ACC112 (cell line): Measurements from ENCODE around the gene PFAS.

Experiments used
- H2AFZ ChIP-seq: fragments of 200-600 bp; sonication (generic); one replicate; pipeline ENCODE4 v1.6.0; 2017; ENCODE audit warnings: antibody characterized with exemption, low read length; ENCODE audit not compliant: unreplicated experiment
- H3K27ac ChIP-seq: fragments of 200-600 bp; sonication (generic); 2 replicates; pipeline ENCODE4 v1.5.1; 2014; ENCODE audit warnings: low read depth, mild to moderate bottlenecking, antibody characterized with exemption, low read length, moderate library complexity
- H3K27me3 ChIP-seq: fragments of 200-600 bp; sonication (generic); 2 replicates; pipeline ENCODE4 v1.6.1; 2014; ENCODE audit warnings: mild to moderate bottlenecking, antibody characterized with exemption, low read length, moderate library complexity, mixed read lengths; ENCODE audit not compliant: insufficient read depth
- H3K36me3 ChIP-seq: fragments of 200-600 bp; sonication (generic); 2 replicates; pipeline ENCODE4 v1.6.1; 2016; ENCODE audit warnings: mild to moderate bottlenecking, antibody characterized with exemption, low read length, moderate library complexity, mixed read lengths; ENCODE audit not compliant: insufficient read depth
- H3K4me1 ChIP-seq: fragments of 200-600 bp; sonication (generic); one replicate; pipeline ENCODE4 v1.6.1; 2016; ENCODE audit warnings: low read length, mixed read lengths; ENCODE audit not compliant: insufficient read depth, unreplicated experiment, control insufficient read depth
- H3K4me3 ChIP-seq: fragments of 200-600 bp; sonication (generic); 2 replicates; pipeline ENCODE4 v1.5.1; 2014; ENCODE audit warnings: mild to moderate bottlenecking, low read depth, low read length
- H3K79me2 ChIP-seq: fragments of 200-600 bp; sonication (generic); one replicate; pipeline ENCODE4 v1.6.0; 2016; ENCODE audit warnings: low read length; ENCODE audit not compliant: control insufficient read depth, unreplicated experiment, insufficient read depth

Gene PFAS

DNA sequence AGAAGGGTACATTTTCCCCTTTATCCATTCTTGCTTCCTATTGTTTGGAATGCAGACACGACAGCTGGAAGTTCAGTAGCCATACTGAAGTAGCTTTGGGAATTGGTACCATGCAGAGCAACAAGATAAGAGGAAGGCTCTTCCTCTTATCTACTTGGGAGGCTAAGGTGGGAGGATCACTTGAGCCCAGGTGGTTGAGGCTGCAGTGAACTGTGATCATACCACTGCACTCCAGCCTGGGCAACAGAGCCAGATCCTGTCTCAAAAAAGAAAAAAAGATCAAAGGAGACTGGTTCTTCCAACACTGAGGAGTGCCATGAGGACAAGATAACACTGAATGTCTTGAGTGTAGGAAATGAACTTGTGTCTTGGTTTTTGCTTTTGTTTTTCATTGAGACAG, 23.3 kb downstream of the PFAS start:
- H3K4me3 ChIP-seq = no peak overlapping the region
- H3K79me2 ChIP-seq = no peaks in the 10 kb centered on the region
- H3K27ac ChIP-seq = no peak overlapping the region
- no peaks in the 10 kb centered on the region for H3K4me1 ChIP-seq
- H2AFZ ChIP-seq = no peak overlapping the region
- no peaks in the 10 kb centered on the region; the same call in 1 of the 2 replicates for H3K36me3 ChIP-seq
- H3K27me3 ChIP-seq = no peaks in the 10 kb centered on the region

GRCh38 chr17:8273884-8274444, 24.9 kb downstream of the PFAS start:
- Histone ChIP-seq H3K4me3 (no peak overlapping the region), H2AFZ (no peak overlapping the region), H3K27me3 (no peaks in the 10 kb centered on the region), H3K79me2 (no peaks in the 10 kb centered on the region), H3K36me3 (no peaks in the 10 kb centered on the region; the same call in 1 of the 2 replicates), H3K4me1 (no peaks in the 10 kb centered on the region), H3K27ac (no peak overlapping the region)

GRCh38 chr17:8274816-8275215, 25.7 kb downstream of the PFAS start:
- H3K79me2 ChIP-seq = no peaks in the 10 kb centered on the region
- no peak overlapping the region for H2AFZ ChIP-seq
- H3K27ac ChIP-seq = no peak overlapping the region
- no peaks in the 10 kb centered on the region for H3K36me3 ChIP-seq
- no peak overlapping the region for H3K4me3 ChIP-seq
- no peaks in the 10 kb centered on the region for H3K4me1 ChIP-seq
- no peaks in the 10 kb centered on the region for H3K27me3 ChIP-seq

DNA sequence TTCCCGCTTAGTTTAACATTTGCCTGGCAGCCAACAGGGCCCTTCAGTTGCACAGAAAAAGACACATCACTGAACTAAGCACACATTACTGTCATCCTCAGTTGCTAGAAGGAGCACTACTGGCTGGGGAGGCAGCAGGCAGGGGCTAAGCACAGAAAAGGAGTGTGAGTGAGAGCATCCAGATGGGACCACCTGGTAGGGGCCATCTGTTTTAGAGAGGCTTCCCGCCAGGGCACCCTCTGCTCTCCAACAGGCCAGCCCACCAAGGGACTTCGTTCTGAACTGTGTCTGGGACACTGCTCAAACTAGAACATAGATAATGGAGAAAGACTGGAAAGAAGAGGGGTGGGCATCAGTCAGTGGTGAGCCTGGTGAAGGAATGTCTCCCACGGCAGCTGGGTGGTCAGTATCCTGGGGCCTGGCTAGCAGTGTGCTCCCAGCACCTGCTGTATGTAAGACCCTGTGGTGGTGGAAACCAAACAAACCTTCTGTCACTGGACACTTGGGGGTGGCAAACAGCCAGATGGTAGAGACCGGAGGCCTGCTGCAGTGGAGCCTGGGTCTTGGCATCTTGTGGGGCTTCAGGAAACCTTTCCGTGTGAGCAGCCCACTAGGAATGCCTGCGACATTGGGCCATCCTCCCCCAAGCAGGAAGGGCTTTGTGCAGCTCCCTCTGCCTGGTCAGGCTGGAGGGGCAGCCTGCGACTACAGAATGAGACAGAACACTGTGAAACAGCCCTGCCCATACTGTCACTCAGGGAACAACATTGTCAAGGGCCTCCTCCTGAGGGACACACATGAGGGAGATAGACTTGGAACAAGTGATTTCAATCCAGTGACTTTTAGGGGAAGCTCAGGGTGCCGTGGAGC, 26.6 kb downstream of the PFAS start:
- Histone ChIP-seq H3K36me3 (no peaks in the 10 kb centered on the region), H3K4me1 (peaks cover 1% of the 10 kb centered on the region), H2AFZ (no peak overlapping the region), H3K79me2 (no peaks in the 10 kb centered on the region), H3K27ac (no peak overlapping the region), H3K4me3 (no peak overlapping the region), H3K27me3 (no peaks in the 10 kb centered on the region)

DNA sequence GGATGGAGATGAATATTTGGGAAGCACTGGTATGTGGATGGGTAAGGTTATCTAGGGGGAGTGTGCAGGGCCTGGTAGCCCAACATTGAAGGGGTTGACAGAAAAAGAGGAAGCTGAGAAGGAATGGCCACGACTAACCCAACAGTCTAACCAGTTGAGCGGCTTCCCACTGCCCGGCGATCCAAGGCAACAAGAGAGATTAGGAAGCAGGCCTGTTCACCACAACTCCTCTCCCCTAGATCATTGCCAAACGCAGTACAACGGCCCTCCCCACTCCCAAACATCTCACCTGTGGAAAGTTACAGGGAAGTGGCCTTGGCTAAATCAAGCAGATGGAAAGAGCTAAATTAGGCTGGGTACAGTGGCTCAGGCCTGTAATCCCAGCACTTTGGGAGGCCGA, 28.2 kb downstream of the PFAS start:
- Histone ChIP-seq H3K36me3 (no peaks in the 10 kb centered on the region), H2AFZ (no peak overlapping the region), H3K27ac (no peak overlapping the region), H3K79me2 (no peaks in the 10 kb centered on the region), H3K4me3 (no peak overlapping the region), H3K27me3 (no peaks in the 10 kb centered on the region), H3K4me1 (peaks cover 8% of the 10 kb centered on the region)

GRCh38 chr17:8282345-8282744, 33.3 kb downstream of the PFAS start:
- Histone ChIP-seq H3K27ac (no peak overlapping the region), H3K79me2 (no peaks in the 10 kb centered on the region), H3K4me3 (no peak overlapping the region), H2AFZ (no peak overlapping the region), H3K36me3 (no peaks in the 10 kb centered on the region), H3K27me3 (no peaks in the 10 kb centered on the region), H3K4me1 (peaks cover 8% of the 10 kb centered on the region)

DNA sequence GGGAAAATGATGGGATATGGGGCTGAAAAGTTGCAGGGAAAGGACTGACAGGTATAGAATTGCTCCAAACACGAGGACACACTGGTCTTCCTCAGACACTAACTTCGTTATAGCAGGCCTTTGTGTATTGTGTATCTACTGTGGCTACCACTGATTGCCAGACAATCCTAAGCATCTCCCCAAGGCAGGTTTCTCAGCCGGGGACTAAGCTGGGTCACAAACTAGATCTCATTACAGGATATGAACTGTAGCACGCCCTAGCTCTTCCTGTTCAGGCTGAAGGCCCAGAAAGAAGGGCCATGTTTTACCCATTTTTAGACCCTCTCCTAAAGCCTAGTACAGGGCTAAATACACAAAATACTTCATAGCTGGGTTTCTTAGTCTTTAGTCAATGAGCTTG, 34.3 kb downstream of the PFAS start:
- H3K36me3 ChIP-seq = no peaks in the 10 kb centered on the region
- H2AFZ ChIP-seq = no peak overlapping the region
- peaks cover 8% of the 10 kb centered on the region for H3K4me1 ChIP-seq
- no peak overlapping the region for H3K4me3 ChIP-seq
- no peak overlapping the region for H3K27ac ChIP-seq
- no peaks in the 10 kb centered on the region for H3K27me3 ChIP-seq
- no peaks in the 10 kb centered on the region for H3K79me2 ChIP-seq

DNA sequence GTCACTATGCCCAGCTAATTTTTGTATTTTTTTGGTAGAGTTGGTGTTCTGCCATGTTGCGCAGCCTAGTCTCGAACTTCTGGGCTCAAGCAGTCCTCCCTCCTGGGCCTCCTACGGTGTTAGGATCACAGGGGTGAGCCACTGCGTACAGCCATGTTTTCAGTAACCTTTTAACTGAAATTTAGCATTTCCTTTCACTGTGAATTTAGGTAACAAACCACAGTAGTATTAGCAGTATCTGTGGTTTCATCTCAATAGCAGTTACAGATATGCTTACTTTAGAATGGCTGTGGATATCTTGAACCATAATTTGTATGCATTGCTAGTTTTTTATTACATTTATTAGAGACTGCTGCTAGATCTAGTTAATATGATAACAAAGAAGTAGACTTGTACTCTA, 35.0 kb downstream of the PFAS start:
- Histone ChIP-seq H3K4me3 (no peak overlapping the region), H3K4me1 (peaks cover 8% of the 10 kb centered on the region), H3K27ac (no peak overlapping the region), H2AFZ (no peak overlapping the region), H3K27me3 (no peaks in the 10 kb centered on the region), H3K36me3 (no peaks in the 10 kb centered on the region), H3K79me2 (peaks cover under 1% of the 10 kb centered on the region)

GRCh38 chr17:8285270-8286181, 36.4 kb downstream of the PFAS start:
- Histone ChIP-seq H3K4me3 (no peak overlapping the region), H2AFZ (no peak overlapping the region), H3K27ac (no peak overlapping the region), H3K4me1 (peaks cover 20% of the 10 kb centered on the region), H3K79me2 (peaks cover 7% of the 10 kb centered on the region), H3K36me3 (no peaks in the 10 kb centered on the region), H3K27me3 (no peaks in the 10 kb centered on the region)

- no peaks in the 10 kb centered on the region for H3K36me3 ChIP-seq
- H3K4me1 ChIP-seq = peaks cover 12% of the 10 kb centered on the region
- H3K4me3 ChIP-seq = peak overlapping the region; percentile 98
- no peaks in the 10 kb centered on the region for H3K27me3 ChIP-seq
- peak overlapping the region; percentile 80 for H2AFZ ChIP-seq
- no peak overlapping the region for H3K27ac ChIP-seq
- H3K79me2 ChIP-seq = peaks cover 7% of the 10 kb centered on the region
Observed at GRCh38 chr17:8287651-8288335, 38.7 kb downstream of the PFAS start.
